IMR-90 (cell line): ENCODE results near the gene KLHL41. TPM values are rescaled to one million over a fixed set of nuclear protein-coding genes. Genes with fewer than 3 reads are reported as not detected.

ENCODE experiments used
- ATAC-seq: fragments of 200-7000 bp; cut with Tn5 transposase; 2 replicates; pipeline ENCODE4 v1.9.1; 2020; ENCODE audit warnings: low read depth, mild to moderate bottlenecking, moderate library complexity
- BruUV-seq: library from RNA; stranded (reverse); fragments of 400-500 nt; replicated peaks from 2 replicates; lab custom pipeline; 2021; lab: Mats Ljungman, UMichigan
- CTCF ChIA-PET: fragments of 300-600 bp; formaldehyde crosslinking; extraction: SDS; loops from one replicate; lab custom pipeline; 2021; ENCODE audit warnings: antibody characterized with exemption; lab: Yijun Ruan, JAX
- POLR2A ChIA-PET: fragments of 300-600 bp; sonication (Branson Sonifier 250); formaldehyde crosslinking; loops from one replicate; lab custom pipeline; 2022; ENCODE audit warnings: antibody characterized with exemption; ENCODE audit not compliant: unreplicated experiment; lab: Charles Lee
- DNase-seq: peaks from one replicate; pipeline ENCODE4 v3.0.0; 2013
- H2AFZ ChIP-seq: replicated peaks from 2 replicates; pipeline ENCODE3; 2013; ENCODE audit warnings: low read length, mild to moderate bottlenecking; ENCODE audit not compliant: poor library complexity
- H2AK5ac ChIP-seq: 2 replicates; pipeline ENCODE4 v1.6.1; 2013; ENCODE audit warnings: low read depth, low read length, inconsistent platforms
- H2AK9ac ChIP-seq: replicated peaks from 2 replicates; pipeline ENCODE3; 2013; ENCODE audit warnings: mild to moderate bottlenecking, low read depth, low read length, moderate library complexity; ENCODE audit not compliant: poor library complexity
- H2BK120ac ChIP-seq: 2 replicates; pipeline ENCODE4 v1.6.1; 2013; ENCODE audit warnings: low read depth, low read length, inconsistent platforms
- H2BK15ac ChIP-seq: 3 replicates; pipeline ENCODE4 v1.6.1; 2013; ENCODE audit warnings: low read depth, low read length, inconsistent platforms
- H2BK20ac ChIP-seq: 2 replicates; pipeline ENCODE4 v1.6.1; 2013; ENCODE audit warnings: low read depth, mild to moderate bottlenecking, inconsistent platforms, low read length, moderate library complexity
- H2BK5ac ChIP-seq: 2 replicates; pipeline ENCODE4 v1.6.1; 2013; ENCODE audit warnings: mild to moderate bottlenecking, low read depth, low read length, inconsistent platforms; ENCODE audit not compliant: poor library complexity, severe bottlenecking
- H3K14ac ChIP-seq: replicated peaks from 2 replicates; pipeline ENCODE4 v1.6.1; 2013; ENCODE audit warnings: low read depth, low read length, inconsistent platforms
- H3K18ac ChIP-seq: 2 replicates; pipeline ENCODE4 v1.6.1; 2013; ENCODE audit warnings: low read depth, low read length, control low read depth
- H3K23ac ChIP-seq: 2 replicates; pipeline ENCODE4 v1.6.1; 2013; ENCODE audit warnings: low read depth, low read length, inconsistent platforms
- H3K27ac ChIP-seq: 2 replicates; pipeline ENCODE4 v1.5.1; 2013; ENCODE audit warnings: mild to moderate bottlenecking, control low read depth, low read length; ENCODE audit not compliant: insufficient read depth
- H3K27me3 ChIP-seq: 2 replicates; pipeline ENCODE4 v1.6.1; 2013; ENCODE audit warnings: low read length; ENCODE audit not compliant: control insufficient read depth, insufficient read depth
- H3K36me3 ChIP-seq: 2 replicates; pipeline ENCODE4 v1.6.1; 2013; ENCODE audit warnings: low read length, mixed read lengths; ENCODE audit not compliant: control insufficient read depth, insufficient read depth
- H3K4ac ChIP-seq: 2 replicates; pipeline ENCODE4 v1.6.1; 2013; ENCODE audit warnings: low read depth, low read length, inconsistent platforms
- H3K4me1 ChIP-seq: 2 replicates; pipeline ENCODE4 v1.6.1; 2013; ENCODE audit warnings: low read length, mixed read lengths; ENCODE audit not compliant: control insufficient read depth, insufficient read depth
- H3K4me2 ChIP-seq: 2 replicates; pipeline ENCODE4 v1.6.1; 2013; ENCODE audit warnings: low read depth, mild to moderate bottlenecking, control low read depth, low read length, moderate library complexity
- H3K4me3 ChIP-seq: 2 replicates; pipeline ENCODE4 v1.5.1; 2013; ENCODE audit warnings: low read depth, mild to moderate bottlenecking, control low read depth, low read length, moderate library complexity; ENCODE audit not compliant: insufficient read depth
- H3K56ac ChIP-seq: 2 replicates; pipeline ENCODE4 v1.6.1; 2013; ENCODE audit warnings: low read length, inconsistent platforms; ENCODE audit not compliant: insufficient read depth; ENCODE audit errors: extremely low read depth
- H3K79me1 ChIP-seq, 2 experiments: 2 replicates each; pipeline ENCODE4 v1.6.1; 2013; ENCODE audit warnings: low read length in 2 of 2, inconsistent platforms in 1 of 2, low read depth in 1 of 2
- H3K9ac ChIP-seq: 2 replicates; pipeline ENCODE4 v1.6.1; 2013; ENCODE audit warnings: low read depth, low read length, control low read depth
- H3K9me1 ChIP-seq: 2 replicates; pipeline ENCODE4 v1.6.1; 2013; ENCODE audit warnings: low read length, inconsistent platforms; ENCODE audit not compliant: insufficient read depth
- H3K9me3 ChIP-seq: 2 replicates; pipeline ENCODE4 v1.6.1; 2013; ENCODE audit warnings: low read length; ENCODE audit not compliant: control insufficient read depth, insufficient read depth
- H4K20me1 ChIP-seq: 2 replicates; pipeline ENCODE4 v1.6.1; 2013; ENCODE audit warnings: low read length, inconsistent platforms; ENCODE audit not compliant: insufficient read depth
- H4K5ac ChIP-seq: 2 replicates; pipeline ENCODE4 v1.6.1; 2013; ENCODE audit warnings: mild to moderate bottlenecking, low read depth, low read length, control low read depth
- H4K8ac ChIP-seq, 2 experiments: 2 replicates each; pipeline ENCODE4 v1.6.1; 2013; ENCODE audit warnings: low read depth in 2 of 2, low read length in 2 of 2, control low read depth in 1 of 2, inconsistent platforms in 1 of 2
- H4K91ac ChIP-seq: 2 replicates; pipeline ENCODE4 v1.6.1; 2013; ENCODE audit warnings: low read depth, low read length, inconsistent platforms; ENCODE audit not compliant: insufficient read depth
- BHLHE40 ChIP-seq: fragments of 150-350 bp; IDR thresholded peaks from 2 replicates; pipeline ENCODE4 v1.6.1; 2016; ENCODE audit warnings: mild to moderate bottlenecking, low read depth, low read length
- CEBPB ChIP-seq: IDR thresholded peaks from 2 replicates; pipeline ENCODE4 v1.6.1; 2012; ENCODE audit warnings: low read depth, low read length, improper control_type of control experiment
- CHD1 ChIP-seq: IDR thresholded peaks from 2 replicates; pipeline ENCODE4 v1.6.1; 2012; ENCODE audit warnings: low read depth, low read length, improper control_type of control experiment
- MAFK ChIP-seq: IDR thresholded peaks from 2 replicates; pipeline ENCODE4 v1.6.1; 2012; ENCODE audit warnings: low read depth, low read length, improper control_type of control experiment
- MAZ ChIP-seq: IDR thresholded peaks from 2 replicates; pipeline ENCODE4 v1.6.1; 2012; ENCODE audit warnings: low read depth, mild to moderate bottlenecking, low read length, improper control_type of control experiment, moderate library complexity, borderline replicate concordance
- POLR2A ChIP-seq: IDR thresholded peaks from 2 replicates; pipeline ENCODE4 v1.6.1; 2012; ENCODE audit warnings: mild to moderate bottlenecking, low read depth, low read length
- RAD21 ChIP-seq: IDR thresholded peaks from 2 replicates; pipeline ENCODE4 v1.6.1; 2012; ENCODE audit warnings: low read length, improper control_type of control experiment
- RCOR1 ChIP-seq: IDR thresholded peaks from 2 replicates; pipeline ENCODE4 v1.6.1; 2012; ENCODE audit warnings: mild to moderate bottlenecking, low read length, improper control_type of control experiment; ENCODE audit not compliant: insufficient replicate concordance
- SMC3 ChIP-seq: fragments of 150-350 bp; IDR thresholded peaks from 2 replicates; pipeline ENCODE4 v1.6.1; 2016; ENCODE audit warnings: low read depth, mild to moderate bottlenecking, antibody characterized with exemption, low read length, moderate library complexity
- WGBS, 2 experiments: methylation state at CpG; one replicate each; pipeline versions ENCODE4 v1.1.5 to v1.1.7; 2013; ENCODE audit warnings: missing lambda C conversion rate in 2 of 2; ENCODE audit not compliant: insufficient read length in 1 of 2; ENCODE audit errors: extremely low coverage in 2 of 2; 5-methylcytosine and 5-hydroxymethylcytosine counted together
- dilution Hi-C: fragments of 300-500 bp; cut with HindIII; formaldehyde crosslinking; loops from one replicate; pipeline ENCODE4 v1.14.3; 2018; ENCODE audit warnings: low sequenced_read_pairs; ENCODE audit not compliant: unreplicated experiment
- in situ Hi-C: fragments of 300-500 bp; cut with MboI; formaldehyde crosslinking; loops from 3 replicates; pipeline ENCODE4 v1.14.3; 2019; ENCODE audit warnings: low sequenced_read_pairs, inconsistent platforms, mixed read lengths
- intact Hi-C: fragments of 100-400 bp; cut with micrococcal nuclease; formaldehyde crosslinking; loops from 2 replicates; pipeline ENCODE4 v1.10.0; 2022
- polyA plus RNA-seq, 3 experiments: library from polyadenylated mRNA; depleted of rRNA; stranded (reverse); fragments of >200 nt; gene quantifications; 2 replicates each; pipeline ENCODE4 v1.2.3, GENCODE V29; 2012; ENCODE audit warnings: low replicate concordance in 1 of 3
- total RNA-seq: library from RNA; depleted of rRNA; stranded (reverse); fragments of >200 nt; gene quantifications from 2 replicates; pipeline ENCODE4 v1.2.3, GENCODE V29; 2012
- TF ChIP-seq, protein P1 (sequence below): fragments of 150-350 bp; IDR thresholded peaks from 2 replicates; pipeline ENCODE4 v1.6.1; 2017; ENCODE audit warnings: mild to moderate bottlenecking, antibody characterized with exemption, low read length, low read depth
- TF ChIP-seq, protein P2 (sequence below): conservative IDR thresholded peaks from 2 replicates; pipeline ENCODE4 v1.5.1; 2012; ENCODE audit warnings: mild to moderate bottlenecking, low read depth, low read length, improper control_type of control experiment
- TF ChIP-seq, protein P3 (sequence below): fragments of 150-350 bp; IDR thresholded peaks from 2 replicates; pipeline ENCODE4 v1.6.1; 2016; ENCODE audit warnings: low read depth, mild to moderate bottlenecking, low read length, moderate library complexity, borderline replicate concordance

KLHL41 gene
- total and polyA plus RNA-seq, 2 of the 4 experiments (the other 2 are of a cell fraction) = 0.10 to 0.18 TPM

DNA sequence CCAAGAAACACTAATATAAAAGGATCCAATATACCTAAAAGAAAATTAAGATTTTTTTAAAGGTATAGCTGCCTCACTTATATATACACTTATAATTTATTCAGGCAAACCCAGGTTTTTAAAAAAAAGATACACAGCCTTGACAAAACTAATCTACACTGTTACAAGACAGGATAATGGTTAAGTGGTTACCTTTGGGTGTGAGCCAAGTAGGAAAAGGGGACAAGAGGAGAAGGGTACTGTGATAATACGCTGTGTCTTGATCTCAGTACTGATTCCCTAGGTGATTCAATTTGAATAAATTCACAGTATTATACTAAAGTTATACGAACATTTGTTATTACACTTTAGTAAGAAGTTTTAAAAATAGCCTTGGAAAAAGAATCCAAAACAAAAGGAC, 30.6 kb downstream of the KLHL41 start:
- Histone ChIP-seq H3K9me1 (no peaks in the 10 kb centered on the region), H4K8ac (no peak overlapping the region), H3K4me3 (no peak overlapping the region), H2BK20ac (no peak overlapping the region), H3K9ac (no peak overlapping the region), H3K14ac (no peak overlapping the region), H3K27me3 (no peaks in the 10 kb centered on the region), H2BK15ac (no peak overlapping the region), H3K27ac (no peak overlapping the region), H2BK120ac (no peak overlapping the region), H3K4ac (no peak overlapping the region), H3K56ac (no peak overlapping the region), H2AK5ac (no peak overlapping the region), H4K5ac (no peak overlapping the region), H2AK9ac (no peak overlapping the region), H3K9me3 (no peaks in the 10 kb centered on the region), H3K23ac (no peak overlapping the region), H3K36me3 (0 out of 2 replicates have a peak, but pooled peaks cover 3% of the 10 kb centered on the region), H2AFZ (no peak overlapping the region), H4K91ac (no peak overlapping the region), H3K4me1 (no peaks in the 10 kb centered on the region), H3K18ac (no peak overlapping the region), H3K79me1 (no peaks in the 10 kb centered on the region), H2BK5ac (no peak overlapping the region), H3K4me2 (no peak overlapping the region), H4K20me1 (no peaks in the 10 kb centered on the region)
- intact Hi-C loops = no loop called here
- dilution Hi-C loops = no loop called here
- WGBS, 2 experiments = no CpG with 5 or more reads among the region's 2 CpGs
- in situ Hi-C loops = no loop called here
- ChIA-PET CTCF (interaction anchor here (1.0 kb wide), 1 partner anchor 13 kb away, joined by 3 read pairs; no protein-coding TSS in a partner anchor), POLR2A (no interaction called here)
- no peak for TF ChIP-seq RAD21
- no peak for TF ChIP-seq RCOR1
- no peak for TF ChIP-seq POLR2A
- TF ChIP-seq SMC3 = no peak
- TF ChIP-seq CEBPB = no peak
- TF ChIP-seq BHLHE40 = no peak
- TF ChIP-seq, protein P1, sequence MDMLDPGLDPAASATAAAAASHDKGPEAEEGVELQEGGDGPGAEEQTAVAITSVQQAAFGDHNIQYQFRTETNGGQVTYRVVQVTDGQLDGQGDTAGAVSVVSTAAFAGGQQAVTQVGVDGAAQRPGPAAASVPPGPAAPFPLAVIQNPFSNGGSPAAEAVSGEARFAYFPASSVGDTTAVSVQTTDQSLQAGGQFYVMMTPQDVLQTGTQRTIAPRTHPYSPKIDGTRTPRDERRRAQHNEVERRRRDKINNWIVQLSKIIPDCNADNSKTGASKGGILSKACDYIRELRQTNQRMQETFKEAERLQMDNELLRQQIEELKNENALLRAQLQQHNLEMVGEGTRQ = no peak
- TF ChIP-seq, protein P2, sequence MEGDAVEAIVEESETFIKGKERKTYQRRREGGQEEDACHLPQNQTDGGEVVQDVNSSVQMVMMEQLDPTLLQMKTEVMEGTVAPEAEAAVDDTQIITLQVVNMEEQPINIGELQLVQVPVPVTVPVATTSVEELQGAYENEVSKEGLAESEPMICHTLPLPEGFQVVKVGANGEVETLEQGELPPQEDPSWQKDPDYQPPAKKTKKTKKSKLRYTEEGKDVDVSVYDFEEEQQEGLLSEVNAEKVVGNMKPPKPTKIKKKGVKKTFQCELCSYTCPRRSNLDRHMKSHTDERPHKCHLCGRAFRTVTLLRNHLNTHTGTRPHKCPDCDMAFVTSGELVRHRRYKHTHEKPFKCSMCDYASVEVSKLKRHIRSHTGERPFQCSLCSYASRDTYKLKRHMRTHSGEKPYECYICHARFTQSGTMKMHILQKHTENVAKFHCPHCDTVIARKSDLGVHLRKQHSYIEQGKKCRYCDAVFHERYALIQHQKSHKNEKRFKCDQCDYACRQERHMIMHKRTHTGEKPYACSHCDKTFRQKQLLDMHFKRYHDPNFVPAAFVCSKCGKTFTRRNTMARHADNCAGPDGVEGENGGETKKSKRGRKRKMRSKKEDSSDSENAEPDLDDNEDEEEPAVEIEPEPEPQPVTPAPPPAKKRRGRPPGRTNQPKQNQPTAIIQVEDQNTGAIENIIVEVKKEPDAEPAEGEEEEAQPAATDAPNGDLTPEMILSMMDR = no peak
- TF ChIP-seq MAFK = no peak
- no peak for TF ChIP-seq CHD1
- TF ChIP-seq, protein P3, sequence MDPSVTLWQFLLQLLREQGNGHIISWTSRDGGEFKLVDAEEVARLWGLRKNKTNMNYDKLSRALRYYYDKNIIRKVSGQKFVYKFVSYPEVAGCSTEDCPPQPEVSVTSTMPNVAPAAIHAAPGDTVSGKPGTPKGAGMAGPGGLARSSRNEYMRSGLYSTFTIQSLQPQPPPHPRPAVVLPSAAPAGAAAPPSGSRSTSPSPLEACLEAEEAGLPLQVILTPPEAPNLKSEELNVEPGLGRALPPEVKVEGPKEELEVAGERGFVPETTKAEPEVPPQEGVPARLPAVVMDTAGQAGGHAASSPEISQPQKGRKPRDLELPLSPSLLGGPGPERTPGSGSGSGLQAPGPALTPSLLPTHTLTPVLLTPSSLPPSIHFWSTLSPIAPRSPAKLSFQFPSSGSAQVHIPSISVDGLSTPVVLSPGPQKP = no peak
- TF ChIP-seq MAZ = no peak
- no peak for DNase-seq
- BruUV-seq = no TSS peak
- ATAC-seq = no peak
